Measurements from ENCODE around the gene GRIK3.

GRCh38 chr1:36824390-36824861 is 209.9 kb downstream of the GRIK3 start:
- TF ChIP-seq CEBPB (IDR thresholded peaks at IDR 0.05) (no peak), YY1 (IDR thresholded peaks at IDR 0.05; ENCODE audit: low read depth) (no peak), FOXM1 (IDR thresholded peaks at IDR 0.05; ENCODE audit: borderline replicate concordance, low read depth) (no peak), EP300 (IDR thresholded peaks at IDR 0.05; ENCODE audit: borderline replicate concordance) (no peak), EGR1 (IDR thresholded peaks at IDR 0.05) (no peak), RAD21 (IDR thresholded peaks at IDR 0.05; ENCODE audit: low read depth) (no peak)
